SU-DHL-6 (cell line): ENCODE measurements around the gene STX7.

Experiments used
- H2AFZ ChIP-seq: fragments of 200-600 bp; sonication (generic); 2 replicates; pipeline ENCODE4 v1.6.1; 2014; ENCODE audit warnings: low read depth, mild to moderate bottlenecking, moderate library complexity, mixed read lengths, antibody characterized with exemption, low read length; ENCODE audit not compliant: severe bottlenecking
- H3F3A ChIP-seq: fragments of 200-600 bp; shearing (Covaris generic); 2 replicates; pipeline ENCODE4 v1.6.0; 2016; ENCODE audit warnings: antibody characterized with exemption, mild to moderate bottlenecking; ENCODE audit not compliant: insufficient read depth
- H3K27ac ChIP-seq: fragments of 200-600 bp; sonication (generic); 2 replicates; pipeline ENCODE4 v1.5.1; 2016; ENCODE audit warnings: low read depth, mild to moderate bottlenecking, low read length, moderate library complexity, mixed read lengths
- H3K27me3 ChIP-seq: fragments of 200-600 bp; sonication (generic), shearing (Covaris generic); 2 replicates; pipeline ENCODE4 v1.6.0; 2014; ENCODE audit warnings: mild to moderate bottlenecking, low read length
- H3K36me3 ChIP-seq: fragments of 200-600 bp; sonication (generic); 2 replicates; pipeline ENCODE4 v1.6.1; 2014; ENCODE audit warnings: mild to moderate bottlenecking, low read length, mixed read lengths
- H3K4me2 ChIP-seq: fragments of 300-600, 200-600 bp; shearing (Covaris generic), sonication (generic); 2 replicates; pipeline ENCODE4 v1.6.0; 2014; ENCODE audit warnings: low read length, low read depth, mild to moderate bottlenecking; ENCODE audit not compliant: poor library complexity, severe bottlenecking
- H3K4me3 ChIP-seq: fragments of 200-600 bp; sonication (generic); 2 replicates; pipeline ENCODE4 v1.5.1; 2014; ENCODE audit warnings: antibody characterized with exemption, low read length, mild to moderate bottlenecking, mixed read lengths; ENCODE audit not compliant: insufficient read depth, poor library complexity, severe bottlenecking
- H3K79me2 ChIP-seq: fragments of 200-600 bp; sonication (generic); 2 replicates; pipeline ENCODE4 v1.6.1; 2014; ENCODE audit warnings: mild to moderate bottlenecking, low read length, moderate library complexity; ENCODE audit not compliant: insufficient read depth
- H3K9ac ChIP-seq: fragments of 200-600 bp; sonication (generic); 2 replicates; pipeline ENCODE4 v1.7.0; 2014; ENCODE audit warnings: mild to moderate bottlenecking, low read length
- H3K9me2 ChIP-seq: fragments of 200-600 bp; sonication (generic); replicated peaks from 2 replicates; pipeline ENCODE4 v1.6.1; 2014; ENCODE audit warnings: low read length; ENCODE audit not compliant: insufficient read depth
- H3K9me3 ChIP-seq: fragments of 200-600 bp; sonication (generic); 2 replicates; pipeline ENCODE4 v1.6.1; 2014; ENCODE audit warnings: low read length, mixed read lengths; ENCODE audit not compliant: insufficient read depth
- H4K20me1 ChIP-seq: fragments of 200-600 bp; sonication (generic); 2 replicates; pipeline ENCODE4 v1.6.1; 2014; ENCODE audit warnings: low read depth, mild to moderate bottlenecking, antibody characterized with exemption, low read length, moderate library complexity, mixed read lengths
- CTCF ChIP-seq: fragments of 200-600 bp; sonication (generic); IDR thresholded peaks from one replicate; pipeline ENCODE4 v1.5.1; 2017; ENCODE audit warnings: antibody characterized with exemption, mild to moderate bottlenecking, low read length, moderate library complexity; ENCODE audit not compliant: insufficient read depth, poor library complexity, severe bottlenecking
- EZH2phosphoT487 ChIP-seq: fragments of 200-600 bp; sonication (generic), shearing (Covaris generic); conservative IDR thresholded peaks from 2 replicates; pipeline ENCODE4 v1.6.1; 2018; ENCODE audit warnings: mild to moderate bottlenecking, antibody characterized with exemption, low read length, moderate library complexity, mixed read lengths

Gene STX7

GRCh38 chr6:132551214-132551613, 38.3 kb upstream of the STX7 start:
- Histone ChIP-seq H3F3A (no peaks in the 10 kb centered on the region), H3K36me3 (no peaks in the 10 kb centered on the region), H3K27ac (no peak overlapping the region), H2AFZ (no peak overlapping the region), H4K20me1 (no peaks in the 10 kb centered on the region), H3K4me3 (no peak overlapping the region), H3K79me2 (no peaks in the 10 kb centered on the region), H3K9me3 (no peaks in the 10 kb centered on the region), H3K9me2 (no peaks in the 10 kb centered on the region), H3K4me2 (no peak overlapping the region), H3K9ac (no peak overlapping the region), H3K27me3 (no peaks in the 10 kb centered on the region)
- TF ChIP-seq CTCF (no peak), EZH2phosphoT487 (no peak)

- TF ChIP-seq EZH2phosphoT487, result no peak
- no peak for TF ChIP-seq CTCF
- H3K9me3 ChIP-seq, result no peaks in the 10 kb centered on the region
- H3F3A ChIP-seq, result no peaks in the 10 kb centered on the region
- no peak overlapping the region for H3K4me2 ChIP-seq
- H4K20me1 ChIP-seq, result no peaks in the 10 kb centered on the region
- no peak overlapping the region for H3K9ac ChIP-seq
- H3K79me2 ChIP-seq, result no peaks in the 10 kb centered on the region
- no peak overlapping the region for H2AFZ ChIP-seq
- no peaks in the 10 kb centered on the region for H3K36me3 ChIP-seq
- no peak overlapping the region for H3K27ac ChIP-seq
- no peaks in the 10 kb centered on the region for H3K9me2 ChIP-seq
- no peak overlapping the region for H3K4me3 ChIP-seq
- no peaks in the 10 kb centered on the region for H3K27me3 ChIP-seq
Measured at GRCh38 chr6:132548746-132549463, 36.0 kb upstream of the STX7 start.

GRCh38 chr6:132544826-132545225, 31.9 kb upstream of the STX7 start:
- H3K27ac ChIP-seq, result no peak overlapping the region
- no peak overlapping the region for H3K4me3 ChIP-seq
- no peak overlapping the region for H3K9ac ChIP-seq
- no peak overlapping the region for H2AFZ ChIP-seq
- H3K27me3 ChIP-seq, result no peaks in the 10 kb centered on the region
- no peaks in the 10 kb centered on the region for H3F3A ChIP-seq
- H3K9me3 ChIP-seq, result no peaks in the 10 kb centered on the region
- H3K36me3 ChIP-seq, result no peaks in the 10 kb centered on the region
- no peaks in the 10 kb centered on the region for H3K79me2 ChIP-seq
- H3K9me2 ChIP-seq, result no peaks in the 10 kb centered on the region
- TF ChIP-seq CTCF (no peak), EZH2phosphoT487 (no peak)
- no peaks in the 10 kb centered on the region for H4K20me1 ChIP-seq
- H3K4me2 ChIP-seq, result no peak overlapping the region

- H3K27me3 ChIP-seq, result no peaks in the 10 kb centered on the region
- H3K27ac ChIP-seq, result no peak within 1 kb of the TSS
- H3K9me3 ChIP-seq, result no peaks in the 10 kb centered on the region
- no peaks in the 10 kb centered on the region for H3K9me2 ChIP-seq
- no peak within 1 kb of the TSS for H2AFZ ChIP-seq
- H3K36me3 ChIP-seq, result no peaks in the 10 kb centered on the region
- H4K20me1 ChIP-seq, result no peaks in the 10 kb centered on the region
- TF ChIP-seq CTCF (no peak), EZH2phosphoT487 (no peak)
- H3K4me3 ChIP-seq, result no peak within 1 kb of the TSS
- H3K79me2 ChIP-seq, result no peaks in the 10 kb centered on the region
- H3K4me2 ChIP-seq, result no peak within 1 kb of the TSS
- H3F3A ChIP-seq, result no peaks in the 10 kb centered on the region
- no peak within 1 kb of the TSS for H3K9ac ChIP-seq
Measured at GRCh38 chr6:132537977-132538376, 25.1 kb upstream of the STX7 start, which contains the start of gene TAAR9. Gene TAAR9, plus strand, starts transcription at chr6:132538277. Its CDS starts 13 bp downstream, at chr6:132538290.
